GM18951 (cell line): ENCODE results near the gene SUSD2.
"Not testable (repeated sequence)": the region's sequence is repeated elsewhere in the genome, so short reads cannot be mapped to it uniquely, and the experiment has no call there.

Experiments used
- POLR2A ChIP-seq: IDR thresholded peaks from 4 replicates; pipeline ENCODE4 v1.6.1; 2011; ENCODE audit warnings: mild to moderate bottlenecking; ENCODE audit not compliant: insufficient read length, insufficient read depth; ENCODE audit errors: extremely low read depth
- in situ Hi-C: fragments of 300-500 bp; cut with MboI; formaldehyde crosslinking; loops from one replicate; pipeline ENCODE4 v1.12.0; 2022; ENCODE audit warnings: low sequenced_read_pairs, mixed read lengths, inconsistent platforms; ENCODE audit not compliant: unreplicated experiment

The SUSD2 gene

DNA sequence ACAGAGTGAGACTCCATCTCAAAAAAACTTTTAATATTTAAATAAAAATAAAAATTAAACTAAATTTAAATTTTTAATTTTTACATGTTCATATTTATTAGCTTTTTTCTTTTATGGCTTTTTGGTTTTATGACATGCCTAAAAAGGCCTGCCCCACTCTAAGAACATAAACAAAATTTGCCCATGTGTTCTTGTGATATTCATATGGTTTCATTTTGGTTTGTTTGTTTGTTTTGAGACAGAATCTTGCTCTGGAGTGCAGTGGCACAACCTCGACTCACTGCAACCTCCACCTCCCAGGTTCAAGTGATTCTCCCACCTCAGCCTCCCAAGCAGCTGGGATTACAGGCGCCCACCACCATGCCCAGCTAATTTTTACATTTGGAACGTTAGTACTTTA lies 27.7 kb downstream of the SUSD2 start:
- TF ChIP-seq POLR2A, result no peak
- in situ Hi-C loops, result no loop called here

DNA sequence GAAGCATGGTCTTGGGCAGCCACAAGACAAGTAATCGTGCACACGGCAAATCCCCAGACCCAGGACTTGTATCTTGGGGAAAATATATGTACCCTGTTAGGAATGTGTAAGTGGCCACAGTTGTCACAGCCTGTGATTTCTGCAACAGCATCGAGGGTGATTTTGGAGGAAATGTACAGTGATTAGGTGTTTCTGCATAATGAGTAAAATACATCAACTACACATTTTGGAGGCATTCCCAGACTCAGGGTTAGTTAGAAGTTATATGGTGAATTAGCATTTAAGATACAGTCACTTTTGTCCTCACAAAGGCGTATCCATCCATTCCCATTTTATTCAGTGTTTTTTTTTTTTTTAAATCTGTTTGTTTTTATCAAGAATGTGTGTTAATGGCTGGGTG lies 28.4 kb downstream of the SUSD2 start:
- in situ Hi-C loops, result no loop called here
- TF ChIP-seq POLR2A, result no peak

DNA sequence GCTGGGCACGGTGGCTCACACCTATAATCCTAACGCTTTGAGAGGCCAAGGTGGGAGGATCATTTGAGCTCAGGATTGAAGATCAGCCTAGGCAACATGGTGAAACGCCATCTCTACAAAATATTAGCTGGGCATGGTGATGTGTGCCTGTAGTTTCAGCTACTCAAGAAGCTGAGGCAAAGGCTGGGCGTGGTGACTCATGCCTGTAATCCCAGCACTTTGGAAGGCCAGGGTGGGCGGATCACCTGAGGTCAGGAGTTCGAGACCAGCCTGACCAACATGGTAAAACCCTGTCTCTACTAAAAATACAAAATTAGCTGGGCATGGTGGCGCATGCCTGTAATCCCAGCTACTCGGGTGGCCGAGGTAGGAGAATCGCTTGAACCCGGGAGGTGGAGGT lies 29.1 kb downstream of the SUSD2 start:
- in situ Hi-C loops, result not testable (repeated sequence)

DNA sequence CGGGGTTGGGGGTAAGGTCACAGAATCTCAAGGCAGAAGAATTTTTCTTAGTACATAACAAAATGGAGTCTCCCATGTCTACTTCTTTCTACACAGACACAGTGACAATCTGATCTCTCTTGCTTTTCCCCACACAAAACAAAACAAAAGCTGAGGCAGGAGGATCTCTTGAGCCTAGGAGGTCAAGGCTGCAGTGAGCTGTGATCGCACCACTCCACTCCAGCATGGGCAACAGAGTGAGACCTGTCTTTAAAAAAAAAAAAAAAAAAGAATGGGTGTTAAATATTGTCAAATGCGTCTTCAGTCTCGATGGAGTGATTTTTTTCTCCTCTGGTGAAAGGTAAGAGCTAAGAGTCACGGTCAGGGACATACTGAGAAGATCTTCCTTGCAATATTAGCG lies 30.4 kb downstream of the SUSD2 start:
- in situ Hi-C loops, result not testable (repeated sequence)

DNA sequence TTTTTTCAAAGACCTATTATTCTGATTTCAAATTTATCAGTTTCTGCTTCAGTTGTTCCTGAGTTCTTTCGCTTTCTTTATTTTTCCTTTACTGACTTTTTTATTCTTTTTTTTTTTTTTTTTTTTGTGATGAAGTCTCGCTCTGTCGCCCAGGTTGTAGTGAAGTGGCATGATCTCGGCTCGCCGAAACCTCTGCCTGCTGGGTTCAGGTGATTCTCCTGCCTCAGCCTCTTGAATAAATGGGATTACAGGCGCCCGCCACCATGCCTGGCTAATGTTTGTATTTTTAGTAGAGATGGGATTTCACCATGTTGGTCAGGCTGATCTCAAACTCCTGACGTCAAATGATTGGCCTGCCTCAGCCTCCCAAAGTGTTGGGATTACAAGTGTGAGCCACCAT lies 31.8 kb downstream of the SUSD2 start:
- in situ Hi-C loops, result not testable (repeated sequence)

DNA sequence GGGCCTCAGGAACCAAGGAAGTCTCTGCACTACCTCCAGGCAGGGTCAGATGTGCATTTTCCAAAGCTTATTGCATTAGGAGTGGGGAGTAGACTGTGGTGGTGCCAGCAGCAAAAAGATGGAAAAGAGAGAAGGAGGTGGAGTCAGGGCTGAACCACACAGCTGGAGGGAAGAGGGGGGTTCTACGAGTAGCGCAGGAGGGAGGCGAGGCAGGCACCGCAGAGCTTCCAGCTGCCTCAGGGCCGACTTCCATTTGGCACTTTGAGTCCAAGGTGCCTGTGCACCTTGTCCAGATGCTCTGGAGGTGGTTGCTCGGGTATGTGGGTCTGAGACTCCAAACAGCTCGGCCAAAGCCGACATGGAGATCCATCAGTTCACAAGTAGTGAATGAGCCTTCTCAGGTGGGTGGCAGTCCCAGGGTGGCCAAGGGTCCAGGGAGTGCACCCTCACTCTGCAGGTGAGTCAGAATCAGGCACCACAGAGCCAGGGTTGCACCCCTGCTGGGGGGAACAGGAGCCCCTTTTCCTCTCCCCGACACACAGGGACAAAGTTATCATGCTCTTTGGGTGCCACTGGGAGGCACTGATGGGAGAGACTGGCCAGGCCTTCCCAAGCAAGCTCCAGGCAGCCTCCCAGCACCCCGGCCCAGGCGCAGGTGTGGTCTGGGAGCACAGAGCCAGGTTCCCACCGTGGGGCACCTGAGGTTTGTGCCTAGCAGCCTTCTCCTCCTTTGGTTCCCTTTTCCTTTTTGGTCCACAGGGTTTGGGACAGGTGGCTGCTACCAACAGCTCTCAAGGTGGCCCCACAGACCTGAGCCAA lies 33.4 kb downstream of the SUSD2 start:
- no peak for TF ChIP-seq POLR2A
- in situ Hi-C loops, result no loop called here

DNA sequence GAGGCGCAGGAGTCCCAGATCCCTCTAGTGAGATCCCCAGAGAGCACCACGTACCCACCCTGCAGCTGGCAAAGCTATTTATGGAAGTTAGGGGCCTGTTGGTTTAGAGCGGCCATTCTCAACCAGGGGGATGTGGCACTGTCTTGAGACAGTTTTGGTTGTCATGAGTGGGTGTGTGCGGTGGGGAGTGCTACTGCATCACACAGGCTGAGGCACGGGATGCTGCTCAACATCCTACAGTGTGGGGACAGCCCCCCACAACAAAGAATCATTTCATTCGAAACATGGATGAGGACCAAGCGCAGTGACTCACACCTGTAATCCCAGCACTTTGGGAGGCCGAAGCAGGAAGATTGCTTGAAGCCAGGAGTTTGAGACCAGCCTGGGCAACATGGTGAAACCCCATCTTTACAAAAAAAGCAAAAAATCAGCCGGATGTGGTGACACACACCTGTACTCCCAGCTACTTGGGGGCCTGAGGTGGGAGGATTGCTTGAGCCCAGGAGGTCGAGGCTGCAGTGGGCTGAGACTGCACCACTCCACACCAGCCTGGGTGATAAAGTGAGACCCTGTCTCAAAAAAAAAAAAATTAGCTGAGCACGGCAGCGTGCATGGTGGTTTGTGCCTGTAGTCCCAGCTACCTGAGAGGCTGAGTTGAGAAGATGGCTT lies 35.4 kb downstream of the SUSD2 start:
- TF ChIP-seq POLR2A, result no peak

DNA sequence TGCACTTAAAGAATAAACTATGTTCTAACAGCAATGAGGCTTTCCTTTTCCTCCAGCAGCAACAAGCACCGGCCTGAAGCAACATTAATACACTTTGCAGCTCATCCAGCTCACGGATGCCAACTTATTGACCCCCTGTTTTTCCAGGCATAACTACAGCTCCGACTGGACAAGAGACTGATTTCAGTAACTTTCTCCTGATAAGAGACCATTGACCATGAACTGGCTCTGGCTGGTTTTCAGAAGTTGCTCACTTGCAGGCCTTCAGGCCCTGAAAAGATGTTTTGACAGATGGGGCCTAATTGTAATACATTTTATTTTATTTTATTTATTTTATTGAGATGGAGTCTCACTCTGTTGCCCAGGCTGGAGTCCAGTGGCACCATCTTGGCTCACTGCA lies 36.1 kb downstream of the SUSD2 start:
- no peak for TF ChIP-seq POLR2A
- in situ Hi-C loops, result no loop called here

More for the DNA sequence above, 35.4 kb downstream of the SUSD2 start:
- in situ Hi-C loops, result no loop called here

DNA sequence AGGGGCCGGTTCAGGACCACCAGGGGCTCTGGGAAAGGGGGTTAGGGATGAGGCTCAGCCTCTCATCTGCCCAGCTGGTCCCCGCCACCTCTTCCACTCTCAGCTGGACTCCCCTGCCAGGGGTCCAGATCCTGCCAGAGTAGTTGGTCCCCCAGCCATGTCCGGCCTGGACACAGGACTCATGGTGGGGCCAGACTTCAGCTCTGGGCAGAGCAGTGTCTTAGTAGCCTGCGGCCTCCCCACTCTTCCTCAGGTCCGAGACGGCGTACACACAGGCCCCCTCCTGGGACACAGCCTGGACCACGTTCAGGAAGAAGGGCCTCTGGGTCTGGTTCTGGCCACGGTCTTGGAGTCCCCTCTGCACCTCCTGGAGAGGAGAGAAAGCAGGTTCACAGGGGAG lies 38.5 kb downstream of the SUSD2 start:
- in situ Hi-C loops, result no loop called here
- no peak for TF ChIP-seq POLR2A

DNA sequence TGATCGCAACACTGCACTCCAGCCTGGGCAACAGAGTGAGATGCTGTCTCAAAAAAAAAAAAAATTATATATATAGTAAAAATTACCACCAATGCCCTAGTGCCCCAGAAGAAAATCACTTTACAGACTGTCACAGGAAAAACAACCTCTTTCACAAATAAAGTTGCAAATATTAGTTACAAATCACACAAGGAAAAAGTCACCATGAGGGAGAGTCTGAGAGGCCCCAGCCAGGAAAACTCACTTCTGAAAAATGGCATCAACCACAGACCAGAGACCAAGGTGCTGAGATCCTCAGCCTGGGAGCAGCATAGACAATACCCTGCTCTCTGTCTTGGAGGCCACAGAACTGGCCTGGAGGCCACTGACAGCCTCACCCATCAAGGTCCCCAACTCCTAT lies 43.2 kb downstream of the SUSD2 start:
- in situ Hi-C loops, result no loop called here
- TF ChIP-seq POLR2A, result no peak

DNA sequence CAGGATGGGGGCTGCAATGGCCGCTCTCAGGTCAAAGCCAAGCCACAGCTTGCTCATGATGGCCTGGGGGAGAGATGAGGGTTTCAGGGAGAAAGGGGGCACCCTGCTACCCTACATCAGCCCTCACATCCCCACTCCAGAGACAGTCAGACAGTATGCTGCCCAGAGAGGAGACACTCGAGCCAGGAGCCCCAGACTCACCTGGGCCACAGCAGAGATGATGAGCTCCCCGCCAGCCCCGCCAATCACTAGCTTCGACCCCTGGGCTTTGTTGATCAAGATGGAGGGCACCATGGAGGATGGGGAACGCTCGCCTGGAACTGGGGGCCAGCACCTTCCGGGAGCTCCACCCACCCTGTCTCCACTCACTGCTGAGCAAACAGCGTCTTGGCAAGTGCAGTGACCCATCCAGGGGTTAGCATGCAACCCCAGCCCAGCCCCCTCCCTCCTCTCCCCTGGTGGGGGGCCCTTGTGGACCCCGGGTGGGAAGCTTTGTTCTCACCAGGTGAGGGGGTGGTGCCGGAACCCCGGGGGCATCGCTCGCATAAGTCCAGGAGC lies 43.8 kb downstream of the SUSD2 start:
- in situ Hi-C loops, result no loop called here

DNA sequence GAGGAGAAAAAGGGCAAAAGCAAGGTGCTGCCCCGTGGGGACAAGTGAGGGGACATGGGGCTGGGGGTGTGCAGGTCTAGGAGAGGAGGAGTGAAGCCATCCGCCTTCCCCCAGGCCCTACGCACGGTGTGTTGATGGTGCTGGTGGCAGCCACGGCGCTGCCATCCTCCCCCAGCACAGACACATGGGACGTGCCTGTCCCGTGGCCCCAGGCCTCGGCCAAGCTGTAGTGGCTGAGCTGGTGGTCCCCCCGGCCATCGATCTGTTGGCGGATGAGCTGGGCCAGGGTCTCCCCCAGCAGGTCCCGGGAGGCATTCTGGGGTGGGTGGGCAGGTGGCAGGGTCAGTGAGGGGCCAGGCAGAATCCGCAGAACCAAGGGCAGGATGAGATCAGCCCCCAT lies 44.7 kb downstream of the SUSD2 start:
- TF ChIP-seq POLR2A, result no peak
- in situ Hi-C loops, result no loop called here

More for the DNA sequence above, 43.8 kb downstream of the SUSD2 start:
- no peak for TF ChIP-seq POLR2A

DNA sequence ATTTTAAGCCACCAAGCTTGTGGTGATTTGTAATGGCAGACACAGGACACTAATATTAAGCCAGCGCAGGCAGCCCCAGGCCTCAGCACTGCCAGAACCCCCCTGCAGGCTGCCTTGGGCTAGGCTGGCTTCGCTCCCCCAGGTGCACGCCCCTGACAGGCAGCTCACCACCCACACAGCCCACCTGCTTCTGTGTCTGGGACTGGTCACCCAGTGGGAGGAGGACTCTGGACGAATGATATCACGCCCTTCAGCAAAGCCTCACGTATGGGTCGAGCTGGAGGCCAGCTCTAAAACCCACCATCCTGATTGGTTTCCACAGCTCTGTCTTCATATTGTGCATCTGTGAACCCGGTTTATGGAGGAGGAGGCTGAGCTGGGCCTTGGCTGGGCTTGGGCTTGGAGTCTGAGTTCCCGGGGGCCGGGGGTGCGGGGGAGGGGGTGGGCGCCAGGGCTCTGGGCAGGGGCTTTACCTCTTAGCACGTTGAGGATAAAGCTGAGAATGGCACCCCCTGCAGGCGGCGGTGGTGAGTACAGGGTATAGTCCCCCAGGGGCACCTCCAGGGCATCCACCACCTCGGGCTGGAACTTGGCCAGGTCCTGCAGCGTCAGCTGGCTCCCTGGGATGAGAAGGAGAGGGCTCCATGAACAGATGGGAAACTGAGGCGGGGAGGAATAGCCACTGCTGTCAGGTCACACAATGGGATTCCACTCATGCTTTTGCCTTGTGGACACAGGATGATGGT lies 49.8 kb downstream of the SUSD2 start:
- TF ChIP-seq POLR2A, result no peak
- in situ Hi-C loops, result no loop called here

DNA sequence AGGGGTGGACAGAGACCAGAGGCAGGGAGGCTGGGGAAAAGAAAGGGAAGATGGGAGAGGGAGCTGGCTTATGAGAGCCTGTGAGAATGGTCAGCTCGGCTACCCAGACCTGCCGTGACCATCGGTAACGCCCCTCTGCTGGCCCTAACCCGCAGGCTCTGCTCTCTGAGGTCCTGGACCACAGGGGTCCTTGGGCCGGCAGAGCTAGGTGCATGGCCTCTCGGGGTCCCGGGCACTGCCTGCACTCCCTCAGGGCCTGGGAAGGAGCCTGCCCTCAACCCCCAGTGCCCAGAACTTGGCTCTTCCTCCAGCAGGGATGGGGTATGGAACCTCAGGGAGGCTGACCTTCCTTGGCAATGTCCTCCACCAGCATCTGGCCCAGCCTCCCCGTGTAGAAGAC lies 50.4 kb downstream of the SUSD2 start:
- in situ Hi-C loops, result no loop called here
- TF ChIP-seq POLR2A, result no peak
